Measurements from ENCODE around the gene DYNLT4.
"Not testable (repeated sequence)": the region's sequence is repeated elsewhere in the genome, so short reads cannot be mapped to it uniquely, and the experiment has no call there.

Gene DYNLT4

DNA sequence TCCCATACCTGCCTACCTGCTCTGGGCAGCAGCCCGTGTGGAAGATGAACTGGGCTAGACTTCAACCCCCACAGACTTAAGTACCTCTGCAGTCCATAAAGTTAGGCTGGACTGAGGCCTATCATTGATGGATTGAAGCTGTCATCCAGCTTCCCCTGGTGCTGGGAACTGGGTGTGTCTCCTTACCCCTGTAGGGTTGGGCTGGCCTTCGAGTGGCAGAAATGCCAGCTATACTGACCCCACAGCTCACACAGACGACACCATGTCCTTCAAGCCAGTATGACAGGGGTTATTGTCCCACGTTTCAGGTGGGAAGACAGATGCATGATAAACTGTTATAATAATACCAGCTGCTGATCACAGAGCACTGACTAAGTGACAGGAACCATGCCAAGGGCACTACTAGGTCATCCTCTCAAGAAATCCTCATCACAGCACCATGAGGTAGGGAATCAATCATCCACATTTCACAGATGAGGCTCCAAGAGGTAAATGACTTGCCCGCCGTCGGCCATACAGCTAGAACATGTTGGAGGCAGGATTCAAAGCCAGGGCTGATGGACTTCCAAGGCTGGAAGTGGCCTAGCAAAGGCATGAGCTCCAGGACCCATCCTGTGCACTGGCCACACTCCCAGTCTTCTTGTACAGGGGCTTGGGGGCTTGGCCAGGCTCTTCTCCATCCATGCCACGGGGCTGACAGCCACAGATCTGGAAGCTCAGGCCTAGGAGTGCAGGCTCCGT is 18.9 kb downstream of the DYNLT4 start, which contains the start of gene BEST4:
Gene BEST4, minus strand, starts transcription at position 51 of the 741 bp plus-strand sequence. CDS start 465 bp downstream, outside the sequence.
- DNase-seq (ENCODE audit: low read depth) = no peak

GRCh38 chr1:44787506-44787905 is 19.6 kb downstream of the DYNLT4 start:
- no peak for DNase-seq (ENCODE audit: low read depth)

- DNase-seq (ENCODE audit: low read depth) = no peak
Observed at GRCh38 chr1:44786841-44787426, 20.2 kb downstream of the DYNLT4 start.

- peak; percentile 57 for DNase-seq (ENCODE audit: low read depth)
Observed at GRCh38 chr1:44786138-44786840, 20.9 kb downstream of the DYNLT4 start.

GRCh38 chr1:44785501-44786137 is 21.5 kb downstream of the DYNLT4 start:
- DNase-seq (ENCODE audit: low read depth) = no peak

- DNase-seq (ENCODE audit: low read depth) = no peak
Observed at GRCh38 chr1:44785029-44785380, 22.1 kb downstream of the DYNLT4 start.

DNA sequence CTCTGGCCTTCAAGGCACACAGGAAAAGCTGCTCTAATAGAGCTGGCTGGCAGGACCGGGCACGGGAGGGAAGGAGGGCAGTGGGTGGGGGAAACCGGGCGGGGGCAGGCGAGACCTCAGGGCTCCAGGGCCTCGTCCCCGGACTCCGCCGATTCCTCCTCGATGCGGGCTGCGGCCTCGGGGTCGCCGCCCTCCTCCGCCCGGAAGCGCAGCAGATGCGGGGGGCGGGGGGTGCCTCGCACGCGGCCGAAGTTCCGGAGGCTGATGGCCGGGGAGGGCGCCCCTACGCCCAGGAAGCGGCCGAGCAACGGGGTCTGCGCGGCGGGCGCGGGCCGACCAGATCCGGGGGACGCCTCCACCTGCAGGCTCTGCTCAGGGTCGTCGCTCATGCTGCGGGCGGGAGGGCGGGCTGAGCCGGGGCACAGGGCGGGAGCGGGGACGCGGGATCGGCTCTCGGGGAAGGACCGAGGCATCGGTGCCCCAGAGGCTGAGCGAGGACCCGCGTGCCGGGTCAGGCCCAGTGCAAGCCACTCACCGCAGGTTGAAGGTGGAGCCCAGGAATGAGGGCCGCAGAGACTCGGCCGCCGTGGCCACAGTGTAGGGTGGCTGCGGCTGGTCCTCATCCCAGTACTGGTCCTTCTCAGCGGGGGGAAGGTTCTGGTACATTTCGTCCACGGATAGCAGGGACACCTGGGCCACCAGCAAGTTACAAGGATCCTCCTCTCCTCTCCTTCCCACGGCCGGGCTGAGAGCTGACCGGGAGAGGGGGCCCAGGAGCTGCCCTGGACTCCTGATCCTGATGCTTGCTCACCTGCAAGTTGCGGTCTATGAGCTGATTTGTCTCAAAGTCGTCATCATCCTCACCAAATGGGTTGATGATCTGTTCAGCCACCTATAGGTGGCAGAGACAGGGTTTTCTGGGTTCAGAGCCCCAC is 22.8 kb downstream of the DYNLT4 start:
- no peak for DNase-seq (ENCODE audit: low read depth)

DNA sequence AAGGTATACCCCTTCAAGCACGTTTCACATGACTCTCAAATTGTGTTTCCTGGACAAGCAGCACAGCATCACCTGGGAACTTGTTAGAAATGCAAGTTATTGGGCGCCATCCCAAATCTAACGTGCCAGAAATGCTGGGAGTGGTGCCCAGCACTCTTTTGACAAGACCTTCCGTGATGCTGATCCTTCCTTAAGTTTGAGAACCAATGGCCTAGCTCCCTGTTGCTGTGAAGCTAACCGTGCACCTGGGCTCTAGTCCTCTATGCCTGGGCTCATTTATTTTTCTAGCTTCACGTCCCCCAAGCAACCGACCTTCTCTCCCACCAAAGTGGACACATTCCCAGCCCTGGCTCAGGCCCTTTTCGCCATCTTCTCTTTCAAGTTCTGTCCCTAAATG is 23.5 kb downstream of the DYNLT4 start:
- no peak for DNase-seq (ENCODE audit: low read depth)

- no peak for DNase-seq (ENCODE audit: low read depth)
Observed at GRCh38 chr1:44780583-44781121, 26.5 kb downstream of the DYNLT4 start.

DNA sequence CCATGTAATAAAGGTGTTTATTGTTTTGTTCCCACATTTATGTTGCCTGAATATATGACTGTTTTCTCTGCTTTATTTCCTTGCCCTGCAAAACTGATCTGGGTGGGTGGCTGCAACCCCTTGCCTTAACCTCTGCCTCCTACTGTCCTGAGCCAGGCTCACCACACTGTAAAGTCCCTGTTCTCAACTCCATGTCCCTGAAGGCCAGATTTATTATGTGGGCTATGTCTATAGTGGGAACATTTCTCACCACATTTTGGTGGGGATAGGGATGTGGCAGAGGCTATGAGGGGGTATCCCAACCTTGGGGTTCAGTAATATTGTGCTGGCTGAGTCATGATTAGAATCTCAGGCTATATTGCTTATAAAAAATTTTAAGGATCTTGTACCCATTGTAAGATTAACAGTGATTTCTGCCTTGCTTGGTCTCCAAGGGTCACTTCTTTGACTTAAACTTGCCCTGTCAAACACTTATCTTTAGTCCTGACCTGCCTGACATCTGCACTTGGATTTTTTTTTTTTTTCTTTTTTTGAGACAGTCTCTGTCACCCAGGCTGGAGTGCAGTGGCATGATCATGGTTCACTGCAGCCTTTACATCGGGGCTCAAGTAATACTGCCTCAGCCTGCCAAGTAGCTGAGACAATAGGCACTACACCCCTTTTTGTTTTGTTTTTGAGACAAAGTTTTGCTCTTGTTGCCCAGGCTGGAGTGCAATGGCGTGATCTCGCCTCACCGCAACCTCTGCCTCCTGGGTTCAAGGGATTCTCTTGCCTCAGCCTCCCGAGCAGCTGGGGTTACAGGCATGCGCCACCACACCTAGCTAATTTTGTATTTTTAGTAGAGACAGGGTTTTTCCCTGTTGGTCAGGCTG is 28.2 kb downstream of the DYNLT4 start:
- no peak for DNase-seq (ENCODE audit: low read depth)

DNA sequence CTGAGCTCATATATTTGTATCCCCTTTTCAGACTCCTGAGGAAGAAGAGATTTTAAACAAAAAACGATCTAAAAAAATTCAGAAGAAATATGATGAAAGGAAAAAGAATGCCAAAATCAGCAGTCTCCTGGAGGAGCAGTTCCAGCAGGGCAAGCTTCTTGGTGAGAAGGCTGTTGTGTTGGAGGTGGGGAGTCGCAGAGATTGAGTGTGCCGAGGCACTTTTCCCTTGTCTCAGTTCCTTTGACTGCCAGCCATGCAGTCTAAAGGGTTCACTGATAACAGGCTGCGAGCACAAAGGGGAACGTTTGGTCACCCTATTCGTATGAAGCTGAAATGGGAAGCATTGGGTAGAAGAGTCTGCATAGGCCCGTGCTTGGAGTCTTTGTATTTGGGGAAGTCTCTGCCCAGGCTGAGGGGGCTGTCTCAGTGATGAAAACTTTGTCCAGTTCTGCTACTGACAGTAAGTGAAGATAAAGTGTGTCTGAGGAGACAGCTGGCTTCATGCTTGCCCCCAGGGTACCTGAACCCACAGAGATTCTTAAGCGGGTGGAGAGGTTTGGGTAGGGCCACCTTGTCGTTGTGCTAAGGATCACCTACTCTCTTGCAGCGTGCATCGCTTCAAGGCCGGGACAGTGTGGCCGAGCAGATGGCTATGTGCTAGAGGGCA is 29.0 kb downstream of the DYNLT4 start:
- DNase-seq (ENCODE audit: low read depth) = no peak

DNA sequence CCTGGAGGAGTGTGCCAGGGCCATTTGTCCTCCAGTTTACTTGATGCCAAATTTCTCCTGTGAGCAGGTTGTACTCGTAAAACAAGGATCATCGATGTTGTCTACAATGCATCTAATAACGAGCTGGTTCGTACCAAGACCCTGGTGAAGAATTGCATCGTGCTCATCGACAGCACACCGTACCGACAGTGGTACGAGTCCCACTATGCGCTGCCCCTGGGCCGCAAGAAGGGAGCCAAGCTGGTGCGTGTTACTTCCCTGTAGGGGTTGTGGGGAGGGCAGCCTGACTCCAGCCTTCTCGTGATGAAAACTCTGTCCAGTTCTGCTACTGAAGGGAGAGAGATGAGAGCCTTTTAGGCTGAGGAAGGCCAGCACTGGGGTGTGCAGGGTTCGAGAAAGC is 29.6 kb downstream of the DYNLT4 start:
- DNase-seq (ENCODE audit: low read depth) = no peak

GRCh38 chr1:44776730-44777068 is 30.5 kb downstream of the DYNLT4 start:
- DNase-seq (ENCODE audit: low read depth) = no peak

- DNase-seq (ENCODE audit: low read depth) = peak; percentile 33
Observed at GRCh38 chr1:44775930-44776729, 31.0 kb downstream of the DYNLT4 start.

DNA sequence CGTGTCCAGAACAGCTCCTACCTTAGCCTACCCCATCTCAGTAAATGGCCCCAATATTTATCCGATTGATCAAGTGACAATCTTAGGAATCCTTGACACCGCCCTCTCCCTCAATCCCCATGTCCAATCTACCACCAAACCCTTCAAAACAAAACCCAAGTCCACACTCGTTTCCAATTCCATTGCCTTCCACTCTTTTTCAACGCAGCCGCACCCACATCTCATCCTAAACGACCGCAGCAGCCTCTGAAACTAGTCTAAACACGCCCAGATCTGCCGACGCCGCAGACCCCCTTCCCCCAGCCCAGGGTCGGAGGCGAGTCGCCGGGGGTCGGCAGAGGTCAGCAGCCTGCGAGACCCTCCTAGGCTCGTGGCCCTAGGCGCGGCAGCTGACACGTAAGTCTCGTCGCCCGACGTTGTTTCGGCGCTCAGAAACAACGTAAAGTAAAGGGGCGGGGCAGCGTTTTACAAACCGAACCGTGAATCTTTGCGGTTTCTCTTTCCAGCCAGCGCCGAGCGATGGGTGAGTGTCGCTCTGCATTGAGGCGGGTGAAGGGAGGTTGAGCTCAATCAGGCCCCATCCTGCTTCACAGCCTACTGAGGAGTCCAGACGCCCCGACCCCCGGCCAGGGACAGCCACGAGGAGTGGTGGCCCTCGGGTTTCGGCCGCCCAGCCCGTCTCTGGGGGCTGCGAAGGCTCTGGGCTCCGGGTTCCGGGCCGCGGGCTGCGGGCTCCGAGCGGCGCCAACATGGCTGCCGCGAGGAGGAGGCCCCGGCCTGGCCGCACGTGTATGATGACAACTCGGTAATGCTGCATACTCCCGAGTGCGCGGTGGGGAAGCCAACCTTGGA is 31.8 kb downstream of the DYNLT4 start, which contains the start of gene RPS8:
Gene RPS8, plus strand, starts transcription at position 463 of the 852 bp plus-strand sequence. Its CDS starts 57 bp downstream, at position 520.
- peak; percentile 82 for DNase-seq (ENCODE audit: low read depth)

DNA sequence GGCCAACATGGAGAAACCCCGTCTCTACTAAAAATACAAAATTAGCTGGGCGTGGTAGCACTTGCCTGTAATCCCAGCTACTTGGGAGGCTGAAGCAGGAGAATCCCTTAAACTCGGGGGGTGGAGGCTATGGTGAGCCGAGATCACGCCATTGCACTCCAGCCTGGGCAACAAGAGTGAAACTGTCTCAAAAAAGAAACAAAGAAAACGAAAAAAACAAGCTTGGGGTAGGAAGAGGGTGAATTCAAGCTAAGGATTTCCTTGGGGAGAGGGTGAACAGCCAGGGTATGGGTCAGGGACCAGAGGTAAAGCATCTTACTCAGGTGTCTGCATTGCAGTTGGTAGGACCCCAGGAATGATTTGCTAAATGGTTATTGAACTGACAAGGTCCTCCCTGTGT is 40.7 kb downstream of the DYNLT4 start:
- not testable (repeated sequence) for DNase-seq (ENCODE audit: low read depth)

GRCh38 chr1:44760876-44761275 is 46.3 kb downstream of the DYNLT4 start:
- no peak for DNase-seq (ENCODE audit: low read depth)

- no peak for DNase-seq (ENCODE audit: low read depth)
Observed at GRCh38 chr1:44759077-44759476, 48.1 kb downstream of the DYNLT4 start.
